C4-2B (cell line): ENCODE measurements around the gene COMP.
A peak's percentile ranks its signal among the peaks of the same experiment; 100 is the strongest.

Experiments
- H3K27ac ChIP-seq: fragments of 450-650 bp; 2 replicates; pipeline ENCODE4 v1.5.1; 2017
- CTCF ChIP-seq: fragments of 450-650 bp; conservative IDR thresholded peaks from 2 replicates; pipeline ENCODE4 v1.5.1; 2017; ENCODE audit warnings: mild to moderate bottlenecking
- ZFX ChIP-seq: fragments of 450-650 bp; IDR thresholded peaks from 2 replicates; pipeline ENCODE4 v1.6.1; 2017

Gene COMP

GRCh38 chr19:18764591-18765051 is 26.5 kb downstream of the COMP start:
- no peak overlapping the region for H3K27ac ChIP-seq
- no peak for TF ChIP-seq CTCF
- no peak for TF ChIP-seq ZFX

- peak overlapping the region; percentile 85 for H3K27ac ChIP-seq
Measured at GRCh38 chr19:18763674-18764590, 27.2 kb downstream of the COMP start.

GRCh38 chr19:18762125-18763023 is 28.7 kb downstream of the COMP start:
- H3K27ac ChIP-seq: peak overlapping the region; percentile 85

More at GRCh38 chr19:18763674-18764590, 27.2 kb downstream of the COMP start:
- TF ChIP-seq CTCF: no peak
- no peak for TF ChIP-seq ZFX

GRCh38 chr19:18761531-18762110 is 29.5 kb downstream of the COMP start:
- H3K27ac ChIP-seq: peak overlapping the region; percentile 85
- TF ChIP-seq ZFX (no peak), CTCF (no peak)

More at GRCh38 chr19:18762125-18763023, 28.7 kb downstream of the COMP start:
- TF ChIP-seq CTCF (no peak), ZFX (0 out of 2 replicates have a peak, but pooled peaks have one; percentile 49)

GRCh38 chr19:18760440-18761383 is 30.4 kb downstream of the COMP start:
- H3K27ac ChIP-seq: peak overlapping the region; percentile 85
- no peak for TF ChIP-seq ZFX
- TF ChIP-seq CTCF: no peak

- no peak for TF ChIP-seq ZFX
- TF ChIP-seq CTCF: no peak
- no peak overlapping the region for H3K27ac ChIP-seq
Measured at GRCh38 chr19:18759995-18760426, 31.1 kb downstream of the COMP start.
